Left lobe of liver (tissue), 2 donors: ENCODE measurements around the gene ANKRD9. TPM values are rescaled to one million over a fixed set of nuclear protein-coding genes. Genes with fewer than 3 reads are reported as not detected.

Experiments used
- ATAC-seq: fragments of 200-7000 bp; cut with Tn5 transposase; one replicate; pipeline ENCODE4 v1.9.1; 2020; ENCODE audit warnings: mild to moderate bottlenecking, moderate library complexity
- DNase-seq: peaks from one replicate; pipeline ENCODE4 v3.0.0-alpha.2; 2020; ENCODE audit warnings: low spot score
- total RNA-seq: library from RNA; stranded (reverse); gene quantifications from one replicate; pipeline ENCODE4 v1.2.1, GENCODE V29; 2021
- donor health status: DM: no; HTN: no; CAD: no; lungs with moderate emphysema.
- donor health status: DM: no; HTN: yes; CAD: no.

ANKRD9 gene
- total RNA-seq, 1 donor from 2014 or later = 14.5 TPM

DNA sequence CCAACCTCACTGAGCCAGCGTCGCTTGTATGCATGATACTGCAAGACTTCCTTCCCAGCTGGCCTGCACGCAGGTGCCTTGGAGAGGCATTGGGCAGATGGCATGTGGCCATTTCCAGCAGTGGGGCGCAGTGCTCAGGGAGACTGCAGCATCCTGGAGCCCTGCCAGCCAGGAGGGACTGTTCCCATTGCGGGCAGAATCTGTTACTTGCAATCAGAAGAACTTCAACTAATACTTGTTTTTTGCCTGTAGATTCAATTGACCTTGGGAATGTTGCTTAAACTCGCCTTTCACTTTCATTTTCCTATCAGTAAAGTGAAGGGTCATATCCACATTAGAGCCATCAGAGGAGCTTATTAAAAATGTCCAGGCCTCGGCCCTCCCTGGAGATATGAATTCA, 29.8 kb downstream of the ANKRD9 start:
- DNase-seq (peak; percentile 71), ATAC-seq (peak; percentile 86)

DNA sequence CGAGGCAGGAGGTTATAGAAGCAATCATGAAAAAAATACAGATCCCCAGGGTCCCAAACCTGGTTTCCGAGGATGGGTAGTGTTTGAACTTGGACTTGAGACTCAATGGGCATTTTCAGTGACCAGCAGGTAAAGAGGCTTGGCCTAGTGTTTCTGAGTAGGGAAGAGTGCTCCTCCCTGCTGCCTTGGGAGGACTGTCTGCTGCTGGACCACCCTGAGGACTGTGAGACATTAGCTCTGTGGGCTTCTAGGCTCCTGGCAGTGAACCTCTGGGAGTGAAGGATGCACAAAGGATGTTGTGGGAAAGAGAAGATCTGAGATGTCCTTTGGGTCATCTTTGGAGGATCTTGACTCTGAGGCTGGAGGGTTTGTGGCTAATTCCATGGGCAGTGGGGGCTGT, 30.5 kb downstream of the ANKRD9 start:
- no peak for DNase-seq
- no peak for ATAC-seq

DNA sequence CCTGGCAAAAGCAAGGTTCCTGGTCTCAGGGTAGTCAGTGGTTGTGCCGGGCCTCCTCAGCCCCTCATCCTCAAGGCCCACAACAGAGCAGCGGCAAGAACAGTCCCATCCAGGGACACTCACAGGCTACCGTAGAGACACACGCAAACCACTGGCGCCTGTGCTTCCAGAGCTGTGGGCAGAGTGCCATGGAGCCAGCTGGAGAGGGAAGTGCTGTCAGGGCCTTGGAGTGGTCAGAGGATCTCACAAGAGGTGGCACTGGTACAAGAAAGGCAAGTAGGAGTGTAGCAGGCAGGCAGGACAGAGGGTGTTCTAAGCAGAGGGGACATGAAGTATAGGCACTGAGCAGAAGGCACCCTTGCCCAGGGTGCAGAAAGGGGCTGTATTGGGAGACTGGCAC, 34.6 kb downstream of the ANKRD9 start:
- ATAC-seq (no peak), DNase-seq (no peak)

DNA sequence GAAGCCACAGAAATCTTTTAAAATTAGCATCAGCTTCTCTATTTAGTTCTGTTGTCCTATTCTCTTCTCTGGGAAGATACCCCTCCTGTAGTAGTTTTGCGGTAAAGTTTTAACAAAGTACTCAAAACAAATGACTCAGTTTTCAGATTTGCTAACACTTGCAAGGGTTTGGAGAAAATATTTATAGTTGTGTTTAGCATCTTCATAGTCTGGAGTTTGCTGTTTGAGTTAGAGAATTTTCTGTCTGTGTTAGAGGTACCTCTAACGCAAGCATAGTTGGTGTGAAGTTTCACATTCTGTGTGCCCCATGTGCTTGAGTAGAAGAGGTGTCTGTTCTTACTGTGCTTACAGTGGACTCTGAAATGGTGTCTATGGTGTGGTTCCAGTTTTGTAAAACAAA, 36.0 kb downstream of the ANKRD9 start:
- DNase-seq (no peak), ATAC-seq (no peak)

DNA sequence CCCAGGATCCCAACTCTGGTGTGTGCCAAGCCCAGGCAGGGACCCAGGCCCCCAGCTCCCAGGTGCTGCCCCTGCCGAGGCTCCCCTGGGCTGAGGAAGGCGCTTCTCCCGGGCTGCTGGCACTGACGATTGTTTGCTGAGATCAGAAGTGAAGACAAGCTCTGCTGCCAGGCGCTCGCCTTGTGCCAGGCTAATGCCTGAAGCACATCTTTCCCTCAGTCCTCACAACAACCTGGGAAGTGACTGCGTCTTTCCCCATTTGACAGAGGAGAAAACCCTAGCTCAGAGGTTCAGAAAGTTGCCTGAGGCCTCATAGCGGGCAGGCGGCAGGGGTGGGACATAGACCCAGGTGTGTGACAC, 36.8 kb downstream of the ANKRD9 start:
- ATAC-seq (no peak), DNase-seq (no peak)

DNA sequence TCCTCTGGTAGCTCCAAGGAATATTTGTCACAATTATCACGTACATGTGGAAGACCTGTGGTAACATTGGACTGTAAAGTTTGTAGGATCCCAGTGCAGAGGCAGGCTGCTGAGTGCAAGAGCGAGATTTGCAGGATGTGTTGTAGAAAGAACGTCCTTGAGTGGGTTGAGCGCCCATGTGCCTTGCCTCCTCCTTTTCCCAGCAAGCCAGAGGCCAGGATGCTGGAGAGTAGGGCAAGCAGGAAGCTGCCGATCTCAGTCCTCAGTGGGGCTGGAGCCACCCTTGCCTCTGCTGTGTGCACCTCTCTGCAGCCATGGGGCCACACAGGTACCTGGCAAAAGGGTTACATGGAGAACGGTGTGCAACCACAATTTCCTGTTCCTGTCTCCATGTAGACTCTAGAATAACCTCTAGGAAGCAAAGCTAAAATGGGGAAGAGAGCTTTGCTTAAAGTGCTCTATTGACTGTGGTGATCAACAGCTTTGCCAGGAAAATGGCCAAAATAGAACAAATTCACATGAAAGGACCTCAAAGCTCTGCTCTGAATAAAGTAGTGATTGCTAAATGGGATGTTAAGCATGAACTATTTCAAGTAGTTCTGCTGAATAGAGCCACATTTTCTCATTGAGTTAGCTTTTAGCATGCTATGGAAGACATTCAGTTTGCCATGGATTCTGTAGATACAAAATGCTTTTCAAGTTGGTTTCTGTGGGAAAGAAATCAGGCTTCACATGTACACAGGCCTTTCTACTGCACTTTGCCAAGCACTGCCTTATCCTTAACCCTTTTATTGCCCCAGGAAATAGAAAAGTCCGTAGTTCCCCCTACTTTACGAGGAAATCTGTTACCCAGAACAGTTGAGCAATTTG, 37.4 kb downstream of the ANKRD9 start:
- ATAC-seq (no peak), DNase-seq (no peak)

DNA sequence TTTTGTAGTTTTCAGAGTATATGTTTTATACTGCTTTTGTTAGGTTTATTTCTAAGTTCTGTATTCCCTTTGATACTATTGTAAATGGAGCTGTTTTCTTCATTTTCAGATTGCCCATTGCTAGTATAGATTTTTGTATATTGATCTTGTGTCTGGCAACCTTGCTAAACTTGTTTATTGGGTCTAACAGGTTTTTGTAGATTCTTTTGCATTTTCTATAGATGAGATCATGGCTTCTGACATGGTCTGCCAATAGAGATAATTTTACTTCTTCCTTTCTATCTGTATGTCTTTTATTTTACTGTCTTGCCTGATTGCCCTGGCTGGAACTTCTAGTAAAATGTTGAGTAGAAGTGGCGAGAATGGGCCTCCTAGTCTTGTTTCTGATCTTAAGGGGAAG, 40.3 kb downstream of the ANKRD9 start:
- no peak for DNase-seq

DNA sequence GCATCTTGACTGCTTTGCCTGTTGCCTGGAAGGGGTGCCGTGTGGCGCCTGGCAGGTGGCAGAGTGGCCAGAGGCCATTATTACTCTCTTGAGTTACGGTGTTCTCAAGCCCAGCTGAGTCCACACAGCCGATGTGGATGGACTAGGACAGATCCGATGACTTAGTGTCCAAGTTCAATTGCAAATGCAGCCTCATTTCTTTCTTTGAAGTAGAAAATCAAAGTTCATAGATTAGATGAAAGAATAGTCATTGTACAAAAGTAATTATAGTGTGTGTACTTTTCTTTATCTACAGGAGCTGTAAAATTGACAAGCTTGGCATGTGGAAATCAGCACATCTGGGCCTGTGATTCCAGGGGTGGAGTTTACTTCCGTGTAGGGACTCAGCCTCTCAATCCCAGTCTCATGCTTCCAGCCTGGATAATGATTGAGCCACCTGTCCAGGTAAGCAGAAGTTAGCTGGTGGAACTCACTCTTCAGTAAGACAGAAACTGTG, 44.7 kb downstream of the ANKRD9 start:
- DNase-seq = no peak
- no peak for ATAC-seq

More for the DNA sequence above, 40.3 kb downstream of the ANKRD9 start:
- no peak for ATAC-seq

DNA sequence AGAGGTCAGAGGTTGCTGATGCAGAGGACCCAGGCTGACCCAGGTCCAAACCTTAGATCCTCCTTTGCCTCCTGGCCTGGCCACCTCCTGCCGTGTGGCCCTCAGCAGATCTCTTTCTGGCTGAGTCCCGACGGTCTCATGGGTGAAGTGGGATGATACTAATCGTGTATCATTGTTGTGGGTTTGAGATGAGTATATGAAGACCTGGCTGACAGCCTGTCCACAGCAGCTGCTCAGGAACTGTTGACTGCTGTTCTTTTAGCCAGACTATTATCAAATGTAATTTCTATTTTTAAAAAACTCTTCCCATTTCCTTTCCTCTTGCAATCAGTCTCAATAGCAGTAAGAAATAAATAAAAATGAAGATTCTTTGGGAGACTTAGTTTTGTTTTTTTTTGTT, 45.6 kb downstream of the ANKRD9 start:
- ATAC-seq (no peak), DNase-seq (no peak)

DNA sequence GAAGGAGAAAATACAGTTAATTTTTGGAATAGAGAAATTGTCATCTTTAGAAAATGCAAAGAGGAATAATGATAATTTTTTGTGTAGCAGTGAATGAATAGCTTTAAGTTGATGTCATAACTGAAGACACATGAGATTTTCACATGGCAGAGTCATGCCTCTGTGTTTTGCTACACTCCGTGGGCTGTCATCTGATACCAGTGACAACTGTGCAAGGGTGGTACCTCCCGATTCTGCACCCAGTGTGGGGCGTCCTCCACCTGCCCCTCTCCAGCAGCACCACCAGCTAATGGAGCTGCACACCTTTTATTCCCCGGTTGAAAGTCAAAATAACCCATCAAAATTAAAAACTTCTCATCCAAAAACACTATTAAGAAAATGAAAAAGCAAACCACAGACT, 47.2 kb downstream of the ANKRD9 start:
- no peak for DNase-seq
- ATAC-seq = no peak

DNA sequence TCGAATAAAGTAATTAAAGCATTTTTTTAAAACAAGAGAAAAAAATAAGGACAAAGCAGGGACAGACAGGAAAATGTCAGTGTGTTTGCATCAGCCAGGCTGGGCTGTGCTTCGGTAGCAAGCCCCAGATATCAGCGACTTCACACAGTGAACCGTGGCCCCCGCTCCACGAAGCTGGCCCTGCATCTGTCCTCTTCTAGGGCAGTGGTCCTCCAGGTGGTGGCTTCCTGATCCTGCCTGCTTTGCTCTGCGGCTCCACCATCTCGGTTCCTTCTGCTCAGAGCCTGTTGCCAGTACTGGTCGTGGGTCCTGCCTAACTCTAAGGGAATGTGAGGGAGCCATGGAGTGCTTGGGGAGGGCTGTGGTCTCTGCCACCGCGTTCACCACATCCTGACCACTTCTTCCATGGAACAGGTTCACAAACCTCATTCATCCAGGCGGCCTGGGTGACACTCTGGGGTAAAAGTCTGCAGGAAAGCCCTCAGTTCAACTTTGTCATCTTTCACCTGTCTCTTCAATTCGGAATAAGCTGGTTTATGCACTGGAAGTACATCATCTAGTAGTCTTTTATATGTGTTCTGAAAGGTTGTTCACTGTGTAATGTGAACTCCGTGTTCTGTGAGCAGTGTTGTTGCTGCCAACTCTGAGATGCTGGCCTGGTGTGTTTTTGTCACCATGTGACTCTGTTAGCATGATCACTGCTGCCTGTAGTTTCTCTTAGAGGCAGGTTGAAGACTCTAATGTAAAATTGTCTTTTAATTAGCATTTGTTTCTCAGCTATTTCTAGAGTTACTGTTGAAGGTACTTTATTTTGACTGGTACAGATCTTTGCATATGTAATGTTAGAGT, 47.9 kb downstream of the ANKRD9 start:
- ATAC-seq (no peak), DNase-seq (no peak)

DNA sequence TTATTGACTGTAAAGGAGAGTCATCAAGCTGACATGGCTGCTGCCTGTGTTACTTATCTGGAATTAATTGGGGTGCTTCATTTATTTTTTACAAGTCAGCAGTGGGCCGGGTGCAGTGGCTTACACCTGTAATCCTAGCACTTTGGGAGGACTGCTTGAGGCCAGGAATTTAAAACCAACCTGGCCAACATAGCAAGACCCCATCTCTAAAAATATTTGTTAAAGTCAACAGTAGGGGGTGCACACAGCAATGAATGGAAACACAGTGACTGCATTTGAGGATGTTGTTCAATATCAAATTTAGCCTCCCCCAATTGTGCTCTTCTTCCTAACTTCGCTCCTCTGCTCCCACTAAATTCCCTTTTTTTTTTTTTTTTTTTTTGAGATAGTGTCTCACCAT, 52.1 kb downstream of the ANKRD9 start:
- no peak for ATAC-seq
- DNase-seq = no peak

DNA sequence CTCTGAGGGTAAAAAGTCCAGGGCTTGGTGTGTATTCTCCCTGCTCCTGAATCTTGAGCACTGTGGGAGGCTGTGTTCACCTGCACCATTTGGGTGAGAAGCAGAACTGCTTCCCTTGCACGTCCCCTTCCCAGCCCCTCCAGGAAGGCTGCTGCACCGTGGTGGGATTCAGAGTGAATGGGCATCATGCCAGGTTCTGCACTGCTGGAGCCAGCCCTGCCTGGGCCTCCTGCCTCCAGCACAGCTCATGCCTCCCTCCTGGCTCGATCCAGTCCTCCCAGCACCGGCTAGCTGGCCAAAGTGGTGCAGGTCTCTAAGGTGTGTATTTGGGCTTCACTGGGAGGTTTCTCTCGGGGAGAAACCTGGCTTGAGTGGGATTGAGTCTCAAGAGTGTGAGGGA, 54.9 kb downstream of the ANKRD9 start:
- no peak for ATAC-seq
- DNase-seq = no peak

DNA sequence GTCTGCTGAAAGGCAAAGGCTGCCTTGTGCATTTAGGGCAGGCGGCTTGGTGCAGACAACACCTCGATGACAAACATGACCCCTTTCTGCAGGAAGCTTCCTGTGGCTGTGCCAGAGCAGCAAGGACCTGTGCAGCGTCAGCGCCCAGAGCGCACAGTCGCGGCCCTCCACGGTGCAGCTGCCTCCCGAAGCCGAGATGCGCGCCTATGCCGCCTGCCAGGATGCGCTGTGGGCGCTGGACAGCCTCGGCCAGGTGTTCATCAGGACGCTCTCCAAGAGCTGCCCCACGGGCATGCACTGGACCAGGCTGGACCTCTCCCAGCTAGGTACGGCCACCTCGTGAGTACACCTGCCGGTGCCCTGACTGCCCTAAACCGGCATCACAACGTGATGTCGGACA, 57.3 kb downstream of the ANKRD9 start:
- DNase-seq = no peak
- ATAC-seq = no peak

Other genes with a start within 250 kb of the ANKRD9 start
- gene MOK, start 204.6 kb downstream of the ANKRD9 start, total RNA-seq = 3.2 TPM
- 8.0 TPM for gene ZNF839, start 190.0 kb downstream of the ANKRD9 start, total RNA-seq
- gene CINP, start 146.9 kb downstream of the ANKRD9 start, total RNA-seq = 20.8 TPM
- 15.1 TPM for gene TECPR2, start 146.8 kb downstream of the ANKRD9 start, total RNA-seq
- gene RCOR1, start 82.9 kb upstream of the ANKRD9 start, total RNA-seq = 8.9 TPM